Measurements from ENCODE around the gene PACS1. TPM values are rescaled to one million over a fixed set of nuclear protein-coding genes. Genes with fewer than 3 reads are reported as not detected.

Gene PACS1
- total RNA-seq, 1 donor from 2014 or later, result 28.2 TPM

GRCh38 chr11:66188580-66188979, 118.5 kb downstream of the PACS1 start:
- peak; percentile 84 for DNase-seq

GRCh38 chr11:66189031-66189745, 119.1 kb downstream of the PACS1 start:
- no peak for DNase-seq

GRCh38 chr11:66190786-66191185, 120.7 kb downstream of the PACS1 start:
- no peak for DNase-seq

- DNase-seq, result no peak
Measured at GRCh38 chr11:66192181-66192863, 122.2 kb downstream of the PACS1 start.

- DNase-seq, result no peak
Measured at GRCh38 chr11:66194391-66194790, 124.3 kb downstream of the PACS1 start.

- DNase-seq, result no peak
Measured at GRCh38 chr11:66195867-66196266, 125.8 kb downstream of the PACS1 start.

GRCh38 chr11:66203847-66204246, 133.8 kb downstream of the PACS1 start:
- DNase-seq, result no peak

GRCh38 chr11:66204412-66204811, 134.3 kb downstream of the PACS1 start:
- no peak for DNase-seq

- no peak for DNase-seq
Measured at GRCh38 chr11:66207816-66208215, 137.7 kb downstream of the PACS1 start.

- DNase-seq, result no peak
Measured at GRCh38 chr11:66211100-66211499, 141.0 kb downstream of the PACS1 start.

- no peak for DNase-seq
Measured at GRCh38 chr11:66216911-66217310, 146.8 kb downstream of the PACS1 start.

GRCh38 chr11:66218036-66218435, 148.0 kb downstream of the PACS1 start:
- DNase-seq, result no peak

GRCh38 chr11:66218846-66219620, 149.0 kb downstream of the PACS1 start:
- DNase-seq, result no peak

- no peak for DNase-seq
Measured at GRCh38 chr11:66219846-66220565, 149.9 kb downstream of the PACS1 start.

GRCh38 chr11:66220566-66220935, 150.5 kb downstream of the PACS1 start:
- DNase-seq, result no peak

- no peak for DNase-seq
Measured at GRCh38 chr11:66221012-66221411, 150.9 kb downstream of the PACS1 start.

GRCh38 chr11:66221726-66222236, 151.7 kb downstream of the PACS1 start:
- DNase-seq, result no peak

- DNase-seq, result peak; percentile 96
Measured at GRCh38 chr11:66222358-66223149, 152.5 kb downstream of the PACS1 start.

- DNase-seq, result no peak
Measured at GRCh38 chr11:66224226-66224855, 154.3 kb downstream of the PACS1 start.

- DNase-seq, result no peak
Measured at GRCh38 chr11:66225066-66225465, 155.0 kb downstream of the PACS1 start.

GRCh38 chr11:66226101-66226500, 156.0 kb downstream of the PACS1 start:
- DNase-seq, result no peak

Measured in dermis blood vessel endothelial cell (primary cell).